Mucosa of rectum (tissue), 2 donors: ENCODE measurements around the gene SOX11.

ENCODE experiments used
- H3K27ac ChIP-seq, 2 donors: one replicate each; pipeline ENCODE4 v1.7.0; 2013; ENCODE audit warnings: inconsistent platforms in 2 of 2, low read depth in 2 of 2, low read length in 2 of 2
- H3K27me3 ChIP-seq, 2 donors: one replicate each; pipeline ENCODE4 v1.7.0; 2013; ENCODE audit warnings: low read length in 2 of 2; ENCODE audit not compliant: control insufficient read depth in 2 of 2, insufficient read depth in 2 of 2
- H3K36me3 ChIP-seq, 2 donors: one replicate each; pipeline ENCODE4 v1.7.0; 2013; ENCODE audit warnings: low read length in 2 of 2; ENCODE audit not compliant: control insufficient read depth in 2 of 2, insufficient read depth in 2 of 2
- H3K4me1 ChIP-seq, 2 donors: one replicate each; pipeline ENCODE4 v1.7.0; 2013; ENCODE audit warnings: low read length in 2 of 2, mild to moderate bottlenecking in 1 of 2; ENCODE audit not compliant: control insufficient read depth in 2 of 2, insufficient read depth in 2 of 2
- H3K4me3 ChIP-seq, 2 donors: one replicate each; pipeline ENCODE4 v1.7.0; 2013; ENCODE audit warnings: low read length in 2 of 2
- H3K9ac ChIP-seq, 2 donors: one replicate each; pipeline ENCODE4 v1.7.0; 2013; ENCODE audit warnings: low read length in 2 of 2, low read depth in 1 of 2, mild to moderate bottlenecking in 1 of 2
- H3K9me3 ChIP-seq, 2 donors: one replicate each; pipeline ENCODE4 v1.7.0; 2013; ENCODE audit warnings: low read length in 2 of 2; ENCODE audit not compliant: control insufficient read depth in 2 of 2
- donor health status: healthy.
- donor health status: Normal muscosa, but diverticular disease.

The SOX11 gene

GRCh38 chr2:5720426-5720825 is 28.2 kb downstream of the SOX11 start:
- H3K4me1 ChIP-seq = no peaks in the 10 kb centered on the region
- H3K27me3 ChIP-seq = no peaks in the 10 kb centered on the region
- no peak overlapping the region for H3K9ac ChIP-seq
- no peaks in the 10 kb centered on the region for H3K36me3 ChIP-seq
- no peak overlapping the region for H3K4me3 ChIP-seq
- no peaks in the 10 kb centered on the region for H3K9me3 ChIP-seq
- H3K27ac ChIP-seq = no peak overlapping the region

GRCh38 chr2:5722236-5722635 is 30.1 kb downstream of the SOX11 start:
- no peak overlapping the region for H3K9ac ChIP-seq
- H3K27me3 ChIP-seq = no peaks in the 10 kb centered on the region
- no peaks in the 10 kb centered on the region for H3K4me1 ChIP-seq
- no peak overlapping the region for H3K27ac ChIP-seq
- H3K9me3 ChIP-seq = no peaks in the 10 kb centered on the region
- H3K4me3 ChIP-seq = no peak overlapping the region
- H3K36me3 ChIP-seq = no peaks in the 10 kb centered on the region

GRCh38 chr2:5723791-5724735 is 31.9 kb downstream of the SOX11 start:
- Histone ChIP-seq H3K4me1 (no peaks in the 10 kb centered on the region), H3K36me3 (no peaks in the 10 kb centered on the region), H3K9me3 (no peaks in the 10 kb centered on the region), H3K27me3 (no peaks in the 10 kb centered on the region), H3K27ac (no peak overlapping the region), H3K4me3 (no peak overlapping the region), H3K9ac (no peak overlapping the region)

GRCh38 chr2:5725072-5725471 is 32.9 kb downstream of the SOX11 start:
- no peaks in the 10 kb centered on the region for H3K27me3 ChIP-seq
- no peak overlapping the region for H3K27ac ChIP-seq
- no peaks in the 10 kb centered on the region for H3K9me3 ChIP-seq
- no peaks in the 10 kb centered on the region for H3K36me3 ChIP-seq
- H3K4me1 ChIP-seq = no peaks in the 10 kb centered on the region
- H3K4me3 ChIP-seq = no peak overlapping the region
- H3K9ac ChIP-seq = no peak overlapping the region

GRCh38 chr2:5725794-5726463 is 33.7 kb downstream of the SOX11 start:
- Histone ChIP-seq H3K27ac (no peak overlapping the region), H3K9me3 (no peaks in the 10 kb centered on the region), H3K9ac (no peak overlapping the region), H3K27me3 (no peaks in the 10 kb centered on the region), H3K4me1 (no peaks in the 10 kb centered on the region), H3K36me3 (no peaks in the 10 kb centered on the region), H3K4me3 (no peak overlapping the region)

- Histone ChIP-seq H3K9me3 (no peaks in the 10 kb centered on the region), H3K4me3 (no peak overlapping the region), H3K27ac (no peak overlapping the region), H3K36me3 (no peaks in the 10 kb centered on the region), H3K4me1 (no peaks in the 10 kb centered on the region), H3K9ac (no peak overlapping the region), H3K27me3 (no peaks in the 10 kb centered on the region)
These were observed 35.1 kb downstream of the SOX11 start for GRCh38 chr2:5727235-5727634.

- no peaks in the 10 kb centered on the region for H3K4me1 ChIP-seq
- H3K9ac ChIP-seq = no peak overlapping the region
- H3K36me3 ChIP-seq = no peaks in the 10 kb centered on the region
- H3K4me3 ChIP-seq = no peak overlapping the region
- H3K27ac ChIP-seq = no peak overlapping the region
- H3K27me3 ChIP-seq = no peaks in the 10 kb centered on the region
- no peaks in the 10 kb centered on the region for H3K9me3 ChIP-seq
These were observed 37.2 kb downstream of the SOX11 start for GRCh38 chr2:5729416-5729815.

- Histone ChIP-seq H3K27ac (no peak overlapping the region), H3K4me3 (no peak overlapping the region), H3K9ac (no peak overlapping the region), H3K27me3 (no peaks in the 10 kb centered on the region), H3K36me3 (no peaks in the 10 kb centered on the region), H3K4me1 (no peaks in the 10 kb centered on the region), H3K9me3 (no peaks in the 10 kb centered on the region)
These were observed 38.2 kb downstream of the SOX11 start for GRCh38 chr2:5730386-5730785.

- H3K9ac ChIP-seq = no peak overlapping the region
- no peaks in the 10 kb centered on the region for H3K36me3 ChIP-seq
- H3K27ac ChIP-seq = no peak overlapping the region
- H3K4me3 ChIP-seq = no peak overlapping the region
- no peaks in the 10 kb centered on the region for H3K4me1 ChIP-seq
- no peaks in the 10 kb centered on the region for H3K27me3 ChIP-seq
- H3K9me3 ChIP-seq = no peaks in the 10 kb centered on the region
These were observed 42.8 kb downstream of the SOX11 start for GRCh38 chr2:5734859-5735520.

GRCh38 chr2:5735521-5735861 is 43.3 kb downstream of the SOX11 start:
- Histone ChIP-seq H3K27ac (no peak overlapping the region), H3K27me3 (no peaks in the 10 kb centered on the region), H3K36me3 (no peaks in the 10 kb centered on the region), H3K4me1 (no peaks in the 10 kb centered on the region), H3K9ac (no peak overlapping the region), H3K9me3 (no peaks in the 10 kb centered on the region), H3K4me3 (no peak overlapping the region)
